Stomach (tissue), 9 donors: ENCODE measurements around the gene ATP6V1G1. TPM values are rescaled to one million over a fixed set of nuclear protein-coding genes. Genes with fewer than 3 reads are reported as not detected.

Source experiments
- DNase-seq, 2 donors: peaks; one replicate each; pipeline versions ENCODE4 v3.0.0 to v3.0.0-alpha.2; 2013 to 2019
- H3K27ac ChIP-seq, 5 donors: fragments of 200-600 bp in 4 of 5; sonication (generic) in 4 of 5; one replicate each; pipeline ENCODE4 v1.5.1; 2013 to 2019; ENCODE audit warnings: mild to moderate bottlenecking in 1 of 5, moderate library complexity in 1 of 5
- H3K27me3 ChIP-seq, 3 donors: fragments of 200-600 bp; sonication (generic); one replicate each; pipeline ENCODE4 v1.5.1; 2017 to 2019; ENCODE audit warnings: mixed run types in 1 of 3
- H3K36me3 ChIP-seq, 4 donors: fragments of 200-600 bp; sonication (generic); 1 replicate in 3 of 4; 2 replicates in 1 of 4; pipeline ENCODE4 v1.5.1; 2016 to 2019
- H3K4me1 ChIP-seq, 4 donors: fragments of 200-600 bp; sonication (generic); one replicate each; pipeline ENCODE4 v1.5.1; 2016 to 2019
- H3K4me3 ChIP-seq, 4 donors: fragments of 200-600 bp; sonication (generic) in 3 of 4; one replicate each; pipeline ENCODE4 v1.5.1; 2016 to 2019; ENCODE audit warnings: mild to moderate bottlenecking in 1 of 4
- H3K9me3 ChIP-seq, 4 donors: fragments of 200-600 bp; sonication (generic); one replicate each; pipeline ENCODE4 v1.5.1; 2016 to 2019
- EP300 ChIP-seq: sonication (generic); formaldehyde crosslinking; IDR thresholded peaks from one replicate; pipeline ENCODE4 v1.6.1; 2017; ENCODE audit warnings: antibody characterized with exemption
- POLR2A ChIP-seq, 4 donors: fragments of 450-650 bp; IDR thresholded peaks; one replicate each; pipeline ENCODE4 v1.6.1; 2016; ENCODE audit warnings: antibody characterized with exemption in 4 of 4, control low read depth in 2 of 4, mild to moderate bottlenecking in 1 of 4, moderate library complexity in 1 of 4
- POLR2AphosphoS5 ChIP-seq, 3 donors: sonication (generic); formaldehyde crosslinking; IDR thresholded peaks; one replicate each; pipeline ENCODE4 v1.6.1; 2016; ENCODE audit warnings: antibody characterized with exemption in 3 of 3
- WGBS, 5 donors: extraction: QIAGEN DNeasy Blood & Tissue Kit in 3 of 5; methylation state at CpG; one replicate each; pipeline versions ENCODE4 v1.1.5 to v1.1.7; 2013 to 2018; 5-methylcytosine and 5-hydroxymethylcytosine counted together
- intact Hi-C: fragments of 100-400 bp; cut with DNase I; formaldehyde crosslinking; loops from one replicate; pipeline ENCODE4 v1.15.1; 2023; ENCODE audit warnings: low total_unique reads
- polyA plus RNA-seq, 3 donors: library from polyadenylated mRNA; stranded (reverse); fragments of 200-250 nt; gene quantifications; one replicate each; pipeline ENCODE4 v1.2.3, GENCODE V29; 2013
- total RNA-seq, 5 donors: library from RNA; depleted of rRNA; stranded (reverse); fragments of >200 nt; gene quantifications; one replicate each; pipeline versions ENCODE4 v1.1.0 to v1.2.3, GENCODE V29; 2014 to 2016
- TF ChIP-seq, protein P1 (sequence below), 7 experiments: fragments of 450-650 bp in 4 of 7; fragments of 200-600 bp in 3 of 7; sonication (generic) in 3 of 7; IDR thresholded peaks; one replicate each; pipeline ENCODE4 v1.5.1; 2016 to 2019; ENCODE audit warnings: antibody characterized with exemption in 7 of 7, control low read depth in 2 of 7, mild to moderate bottlenecking in 1 of 7
- donor health status: healthy with polysubstance abuse.
- donor health status: Bipolar disorder and iron deficiency.
- donor health status: healthy.

ATP6V1G1 gene
- total and polyA plus RNA-seq, 8 donors = 27.5 to 302 (median 199) TPM

DNA sequence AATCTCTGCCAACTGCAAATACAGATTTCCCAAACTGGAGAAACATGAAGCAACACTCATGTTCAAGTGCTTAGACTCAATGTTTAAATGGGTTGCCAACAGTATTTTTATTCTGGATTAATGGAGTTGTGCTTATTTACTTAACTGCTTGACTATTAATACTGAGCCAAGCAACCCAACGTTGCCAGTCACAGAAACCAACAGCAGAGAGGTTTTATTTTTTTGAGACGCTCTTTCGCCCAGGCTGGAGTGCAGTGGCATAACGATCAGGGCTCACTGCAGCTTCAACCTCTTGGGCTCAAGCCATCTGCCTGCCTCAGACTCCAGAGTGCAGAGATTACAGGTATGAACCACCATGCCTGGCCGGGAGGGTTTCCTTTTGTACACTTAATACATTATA lies 15.1 kb downstream of the ATP6V1G1 start:
- no peak overlapping the region for H3K27ac ChIP-seq
- 55 to 79% (median 72%) methylated on average over 5 of the region's 5 CpGs for WGBS, 5 donors
- H3K27me3 ChIP-seq = no peaks in the 10 kb centered on the region

DNA sequence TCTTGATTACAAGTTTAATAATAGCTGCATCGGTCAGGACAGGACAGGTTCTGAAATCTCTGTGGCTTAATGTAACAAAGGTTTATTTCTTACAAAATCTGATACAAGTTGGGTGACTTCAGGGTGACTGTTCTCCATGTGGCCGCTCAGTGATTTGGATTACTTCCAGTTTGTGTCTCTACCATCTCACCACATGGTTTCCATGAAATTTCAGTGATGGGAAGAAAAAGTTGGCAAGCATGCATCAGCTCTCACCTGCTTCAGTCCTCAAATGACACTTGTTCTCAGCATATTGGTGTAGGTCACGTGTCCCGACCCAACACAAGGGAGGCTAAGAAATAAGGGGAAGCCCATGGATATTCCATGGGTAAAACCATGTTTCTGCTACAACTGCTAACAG lies 15.7 kb downstream of the ATP6V1G1 start:
- no peak for DNase-seq
- no peaks in the 10 kb centered on the region for H3K27me3 ChIP-seq
- H3K27ac ChIP-seq = no peak overlapping the region
- no peak for TF ChIP-seq POLR2AphosphoS5 (IDR thresholded peaks at IDR 0.05)
- TF ChIP-seq EP300 = no peak
- TF ChIP-seq, protein P1, sequence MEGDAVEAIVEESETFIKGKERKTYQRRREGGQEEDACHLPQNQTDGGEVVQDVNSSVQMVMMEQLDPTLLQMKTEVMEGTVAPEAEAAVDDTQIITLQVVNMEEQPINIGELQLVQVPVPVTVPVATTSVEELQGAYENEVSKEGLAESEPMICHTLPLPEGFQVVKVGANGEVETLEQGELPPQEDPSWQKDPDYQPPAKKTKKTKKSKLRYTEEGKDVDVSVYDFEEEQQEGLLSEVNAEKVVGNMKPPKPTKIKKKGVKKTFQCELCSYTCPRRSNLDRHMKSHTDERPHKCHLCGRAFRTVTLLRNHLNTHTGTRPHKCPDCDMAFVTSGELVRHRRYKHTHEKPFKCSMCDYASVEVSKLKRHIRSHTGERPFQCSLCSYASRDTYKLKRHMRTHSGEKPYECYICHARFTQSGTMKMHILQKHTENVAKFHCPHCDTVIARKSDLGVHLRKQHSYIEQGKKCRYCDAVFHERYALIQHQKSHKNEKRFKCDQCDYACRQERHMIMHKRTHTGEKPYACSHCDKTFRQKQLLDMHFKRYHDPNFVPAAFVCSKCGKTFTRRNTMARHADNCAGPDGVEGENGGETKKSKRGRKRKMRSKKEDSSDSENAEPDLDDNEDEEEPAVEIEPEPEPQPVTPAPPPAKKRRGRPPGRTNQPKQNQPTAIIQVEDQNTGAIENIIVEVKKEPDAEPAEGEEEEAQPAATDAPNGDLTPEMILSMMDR (IDR thresholded peaks at IDR 0.05) = no peak
- no peak for TF ChIP-seq POLR2A (IDR thresholded peaks at IDR 0.05)
- peaks cover 0 to 15% (median 0%) of the 10 kb centered on the region in 4 donors for H3K9me3 ChIP-seq
- peaks cover 0 to 12% (median 2%) of the 10 kb centered on the region in 4 donors for H3K4me1 ChIP-seq
- peaks cover 22 to 32% (median 31%) of the 10 kb centered on the region in 4 donors for H3K36me3 ChIP-seq
- intact Hi-C loops = no loop called here
- WGBS, 5 donors = 80 to 92% (median 85%) methylated on average over 4 of the region's 4 CpGs
- no peak overlapping the region for H3K4me3 ChIP-seq

More for the DNA sequence above, 15.1 kb downstream of the ATP6V1G1 start:
- peaks cover 29 to 39% (median 37%) of the 10 kb centered on the region in 4 donors for H3K36me3 ChIP-seq
- H3K4me3 ChIP-seq = no peak overlapping the region
- H3K4me1 ChIP-seq = peaks cover 0 to 12% (median 2%) of the 10 kb centered on the region in 4 donors
- no peak for DNase-seq
- H3K9me3 ChIP-seq = peaks cover 0 to 15% (median 0%) of the 10 kb centered on the region in 4 donors
- intact Hi-C loops = no loop called here
- TF ChIP-seq POLR2AphosphoS5 (IDR thresholded peaks at IDR 0.05) = no peak
- TF ChIP-seq POLR2A (IDR thresholded peaks at IDR 0.05) = no peak
- TF ChIP-seq, protein P1 (IDR thresholded peaks at IDR 0.05) = no peak
- no peak for TF ChIP-seq EP300

DNA sequence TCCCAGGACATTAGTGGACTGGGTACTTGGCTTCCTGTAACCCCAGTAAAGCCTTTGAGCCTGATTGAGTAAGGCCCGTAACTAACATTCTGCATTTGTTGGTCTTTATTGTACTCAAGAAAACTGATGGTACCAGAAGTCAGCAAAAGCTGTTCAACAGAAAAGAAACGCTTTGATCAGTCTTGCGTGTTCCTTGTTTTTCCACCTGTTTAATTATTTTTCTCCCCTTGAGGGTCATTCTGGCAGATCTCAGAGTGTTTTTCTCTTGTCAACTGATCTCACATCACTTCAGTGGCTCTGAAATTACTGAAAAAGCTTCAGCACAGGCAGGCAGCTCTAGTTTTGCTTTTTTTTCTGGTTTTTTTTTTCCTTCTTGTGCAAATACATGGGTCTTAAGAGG lies 17.4 kb downstream of the ATP6V1G1 start:
- H3K9me3 ChIP-seq = peaks cover 0 to 15% (median 0%) of the 10 kb centered on the region in 4 donors
- peaks cover 8 to 15% (median 13%) of the 10 kb centered on the region in 4 donors for H3K36me3 ChIP-seq
- DNase-seq = no peak
- H3K27me3 ChIP-seq = no peaks in the 10 kb centered on the region
- TF ChIP-seq POLR2AphosphoS5 (IDR thresholded peaks at IDR 0.05) (no peak), POLR2A (IDR thresholded peaks at IDR 0.05) (no peak), EP300 (no peak)
- TF ChIP-seq, protein P1 (IDR thresholded peaks at IDR 0.05) = no peak
- H3K27ac ChIP-seq = no peak overlapping the region
- intact Hi-C loops = no loop called here
- H3K4me3 ChIP-seq = no peak overlapping the region
- peaks cover 0 to 12% (median 2%) of the 10 kb centered on the region in 4 donors for H3K4me1 ChIP-seq
- 85 to 95% (median 90%) methylated on average over 3 of the region's 3 CpGs for WGBS, 5 donors

DNA sequence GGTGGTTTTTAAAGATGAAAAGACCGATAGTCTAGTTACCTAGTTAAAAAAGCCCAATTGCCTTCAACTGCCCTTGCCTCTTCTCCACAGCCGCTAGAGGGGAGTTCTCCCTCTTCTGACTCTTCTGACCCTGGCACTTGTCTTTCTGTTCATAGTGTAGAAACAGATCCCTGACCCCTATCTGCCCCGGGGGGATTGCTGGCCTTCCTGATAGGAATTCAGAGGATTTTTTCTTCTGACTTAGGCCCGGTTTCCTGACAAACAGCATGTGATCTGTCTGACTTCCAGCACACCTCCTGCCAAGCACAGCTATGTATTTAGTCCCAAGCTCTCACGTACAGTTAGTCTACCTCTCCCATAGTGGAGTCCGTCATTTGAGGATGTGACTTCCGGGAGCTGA lies 18.5 kb downstream of the ATP6V1G1 start:
- TF ChIP-seq POLR2A (IDR thresholded peaks at IDR 0.05) (no peak), POLR2AphosphoS5 (IDR thresholded peaks at IDR 0.05) (no peak), EP300 (no peak)
- TF ChIP-seq, protein P1 (IDR thresholded peaks at IDR 0.05) = no peak
- 38 to 61% (median 46%) methylated on average over 7 of the region's 7 CpGs for WGBS, 5 donors
- H3K27ac ChIP-seq = peak overlapping the region in 2 of 5 donors; percentile 17 to 32
- no peaks in the 10 kb centered on the region for H3K27me3 ChIP-seq
- no peak for DNase-seq
- H3K4me3 ChIP-seq = no peak overlapping the region
- intact Hi-C loops = no loop called here
- H3K36me3 ChIP-seq = peaks cover 0 to 4% (median 3%) of the 10 kb centered on the region in 4 donors
- peaks cover 0 to 20% (median 11%) of the 10 kb centered on the region in 4 donors for H3K4me1 ChIP-seq
- H3K9me3 ChIP-seq = peaks cover 0 to 11% (median 0%) of the 10 kb centered on the region in 4 donors
